ENCODE data around the gene ATP2C2.

The ATP2C2 gene

GRCh38 chr16:84513123-84513522 lies 144.8 kb downstream of the ATP2C2 start:
- Histone ChIP-seq H3K27ac (ENCODE audit: poor library complexity, severe bottlenecking) (peak overlapping the region; percentile 30), H3K36me3 (ENCODE audit: low read depth) (no peaks in the 10 kb centered on the region), H3K9me3 (ENCODE audit: severe bottlenecking) (no peaks in the 10 kb centered on the region), H3K27me3 (ENCODE audit: insufficient read depth, poor library complexity, severe bottlenecking) (no peaks in the 10 kb centered on the region), H3K4me1 (ENCODE audit: insufficient read depth, poor library complexity, severe bottlenecking) (peaks cover 3% of the 10 kb centered on the region), H3K4me3 (ENCODE audit: severe bottlenecking) (no peak overlapping the region)
- DNase-seq (ENCODE audit: low spot score) (no peak), ATAC-seq (ENCODE audit: low read depth) (peak; percentile 66)
- TF ChIP-seq CTCF (IDR thresholded peaks at IDR 0.05; ENCODE audit: poor library complexity, severe bottlenecking): no peak

- Histone ChIP-seq H3K36me3 (ENCODE audit: low read depth) (no peaks in the 10 kb centered on the region), H3K27ac (ENCODE audit: poor library complexity, severe bottlenecking) (no peak overlapping the region), H3K4me1 (ENCODE audit: insufficient read depth, poor library complexity, severe bottlenecking) (peaks cover 4% of the 10 kb centered on the region), H3K4me3 (ENCODE audit: severe bottlenecking) (no peak overlapping the region), H3K27me3 (ENCODE audit: insufficient read depth, poor library complexity, severe bottlenecking) (no peaks in the 10 kb centered on the region), H3K9me3 (ENCODE audit: severe bottlenecking) (no peaks in the 10 kb centered on the region)
- DNase-seq (ENCODE audit: low spot score) (no peak), ATAC-seq (ENCODE audit: low read depth) (no peak)
- TF ChIP-seq CTCF (IDR thresholded peaks at IDR 0.05; ENCODE audit: poor library complexity, severe bottlenecking): no peak
Measured at GRCh38 chr16:84513666-84514065, 145.3 kb downstream of the ATP2C2 start.
